ENCODE measurements around the gene MAFG.

MAFG gene

DNA sequence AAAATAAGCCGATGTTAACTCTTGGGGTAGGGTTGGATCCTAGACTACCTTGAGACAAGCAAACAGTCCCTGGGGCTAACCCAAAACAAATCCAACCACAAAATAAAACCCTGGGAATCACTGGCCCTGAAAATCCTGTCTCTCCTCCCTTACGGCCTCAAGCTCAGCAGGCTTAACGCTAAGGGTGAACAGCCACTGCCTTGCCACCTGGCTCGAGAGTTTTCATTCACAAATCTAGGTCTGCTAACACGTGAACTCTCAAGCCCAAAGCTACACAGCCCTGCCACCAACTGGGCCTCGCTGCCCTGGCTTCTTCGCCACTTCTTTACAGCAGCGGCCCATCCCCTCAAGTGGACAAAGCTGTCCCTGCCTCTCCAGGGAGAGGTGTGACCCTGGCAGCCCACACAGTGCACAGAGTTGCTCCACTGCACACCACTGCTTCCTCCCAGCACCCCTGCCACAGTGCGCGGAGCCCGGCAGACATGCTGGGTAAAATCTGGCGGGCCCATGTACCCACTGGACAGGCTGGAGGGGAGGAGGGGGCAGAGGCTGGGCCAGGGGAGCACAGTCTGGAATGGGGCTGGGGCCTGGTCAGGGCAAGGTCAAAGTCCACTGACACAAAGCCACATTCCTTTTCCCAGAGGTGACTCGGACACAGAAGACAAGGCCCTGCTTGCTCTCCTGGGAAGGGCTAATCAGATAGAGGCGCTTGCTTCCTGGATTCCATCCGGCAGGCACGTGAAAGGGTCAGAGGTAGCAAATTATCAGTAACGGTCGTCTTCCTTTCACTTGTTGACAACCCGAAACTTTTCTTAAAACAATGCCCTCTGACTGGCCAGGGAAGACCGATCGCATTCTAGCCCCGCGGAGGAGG is 17.3 kb downstream of the MAFG start:
- DNase-seq (ENCODE audit: low read depth), result no peak

- no peak for DNase-seq (ENCODE audit: low read depth)
These were observed 18.3 kb downstream of the MAFG start for GRCh38 chr17:81909231-81909630.

DNA sequence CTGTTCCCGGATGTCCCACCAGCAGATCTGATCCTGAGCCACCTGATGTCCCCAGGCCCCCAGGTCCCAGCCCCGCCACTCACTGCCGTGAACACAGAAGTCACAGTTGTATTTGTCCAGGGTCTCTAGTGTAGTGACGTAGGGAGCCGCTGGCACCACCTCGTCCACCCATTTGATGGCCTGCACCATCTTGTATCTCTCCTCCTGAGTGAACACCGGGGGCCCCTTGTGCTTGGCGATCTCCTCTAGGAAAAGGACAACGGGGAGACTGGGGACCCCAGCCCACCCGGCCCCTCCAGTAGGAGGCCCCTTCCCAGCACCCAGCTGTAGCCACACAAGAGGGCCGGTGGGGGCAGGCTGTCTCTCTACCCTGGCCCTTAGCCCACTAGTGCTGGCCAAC is 18.7 kb downstream of the MAFG start:
- DNase-seq (ENCODE audit: low read depth), result no peak

DNA sequence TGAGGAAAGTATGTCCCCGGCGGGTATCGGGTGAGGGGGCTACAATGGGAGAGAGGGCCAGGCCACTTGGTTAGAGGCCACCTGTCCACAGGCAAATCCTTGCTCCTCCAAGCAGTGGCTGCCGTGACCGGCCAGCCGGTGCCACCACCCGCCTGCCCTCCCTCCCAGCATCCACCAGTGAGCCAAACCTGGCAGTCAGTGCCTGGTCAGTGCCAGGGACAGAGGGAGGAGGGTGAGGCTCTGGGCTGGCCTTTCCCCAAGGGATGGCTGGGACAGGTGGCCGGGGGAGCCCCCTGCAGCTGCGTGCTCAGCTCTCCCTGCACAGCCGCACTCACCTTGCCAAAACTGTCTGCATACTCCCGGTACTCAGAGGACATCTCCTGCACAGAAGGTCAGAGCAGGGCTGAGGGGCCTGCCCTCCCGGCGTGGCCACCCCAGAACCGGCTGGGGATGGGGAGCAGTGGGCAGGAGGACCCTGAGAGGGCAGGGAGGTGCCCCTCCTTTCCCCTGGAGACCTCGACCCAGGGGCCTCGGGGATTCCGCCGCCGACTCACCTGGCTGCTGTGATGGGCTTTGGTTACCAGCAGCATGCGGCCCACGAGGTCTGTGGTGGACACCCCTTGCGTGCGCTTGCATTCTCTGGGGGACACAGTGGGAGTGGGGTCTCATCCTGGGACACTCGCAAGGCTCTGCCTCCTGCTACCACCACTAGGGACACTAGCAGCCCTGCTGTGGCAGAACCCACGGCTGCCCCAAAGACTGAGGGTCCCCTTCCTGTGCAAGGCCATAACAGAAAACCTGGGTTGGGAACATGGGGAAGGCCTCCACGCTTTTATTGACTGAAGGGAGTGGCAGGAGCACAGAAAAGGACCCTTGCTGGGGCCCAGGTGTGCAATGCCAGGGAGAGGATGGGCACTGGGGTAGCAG is 20.1 kb downstream of the MAFG start:
- no peak for DNase-seq (ENCODE audit: low read depth)

- no peak for DNase-seq (ENCODE audit: low read depth)
These were observed 20.9 kb downstream of the MAFG start for GRCh38 chr17:81906476-81907218.

DNA sequence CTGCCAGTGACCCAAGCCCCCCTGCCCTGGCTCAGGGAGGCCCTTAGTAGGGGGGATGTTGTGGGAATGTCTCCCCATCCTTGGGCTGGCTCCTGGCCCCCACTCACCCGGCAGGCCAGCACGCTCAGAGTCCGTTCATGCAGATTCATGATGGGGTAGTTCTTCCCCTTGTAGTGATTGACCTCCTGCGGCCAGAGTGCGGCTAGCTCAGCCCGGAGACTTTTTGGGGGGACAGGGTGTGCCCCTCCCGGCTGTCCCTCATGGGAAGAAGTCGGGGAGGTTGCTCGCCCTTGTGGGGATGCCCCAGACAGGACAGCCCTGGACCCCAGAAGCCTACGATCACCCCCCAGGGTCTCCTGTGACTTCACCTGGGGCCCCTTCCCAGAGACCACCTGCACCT is 21.5 kb downstream of the MAFG start:
- DNase-seq (ENCODE audit: low read depth), result no peak

DNA sequence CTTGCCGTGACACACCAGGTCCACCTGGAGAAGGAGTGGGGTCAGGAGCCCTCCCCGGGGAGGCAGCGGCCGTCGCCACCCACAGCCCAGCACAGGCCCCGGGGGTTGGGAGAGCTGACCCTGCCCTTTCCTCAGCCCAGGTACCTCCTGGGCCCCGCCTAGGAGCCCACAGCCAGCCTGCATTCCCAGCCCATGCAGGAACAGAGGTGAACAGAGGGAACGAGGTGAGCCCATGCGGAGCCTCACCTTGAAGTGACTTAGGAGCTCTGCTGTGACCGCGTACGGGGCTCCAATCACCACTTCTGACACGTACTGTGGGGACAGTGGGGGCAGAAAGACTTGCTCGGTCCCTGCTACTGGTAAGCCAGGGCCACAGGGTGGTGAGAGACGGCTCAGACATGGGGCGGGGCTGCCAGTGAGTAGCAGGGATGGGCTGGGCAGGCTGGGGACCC is 22.1 kb downstream of the MAFG start:
- DNase-seq (ENCODE audit: low read depth), result no peak

- DNase-seq (ENCODE audit: low read depth), result no peak
These were observed 22.7 kb downstream of the MAFG start for GRCh38 chr17:81904600-81905423.

DNA sequence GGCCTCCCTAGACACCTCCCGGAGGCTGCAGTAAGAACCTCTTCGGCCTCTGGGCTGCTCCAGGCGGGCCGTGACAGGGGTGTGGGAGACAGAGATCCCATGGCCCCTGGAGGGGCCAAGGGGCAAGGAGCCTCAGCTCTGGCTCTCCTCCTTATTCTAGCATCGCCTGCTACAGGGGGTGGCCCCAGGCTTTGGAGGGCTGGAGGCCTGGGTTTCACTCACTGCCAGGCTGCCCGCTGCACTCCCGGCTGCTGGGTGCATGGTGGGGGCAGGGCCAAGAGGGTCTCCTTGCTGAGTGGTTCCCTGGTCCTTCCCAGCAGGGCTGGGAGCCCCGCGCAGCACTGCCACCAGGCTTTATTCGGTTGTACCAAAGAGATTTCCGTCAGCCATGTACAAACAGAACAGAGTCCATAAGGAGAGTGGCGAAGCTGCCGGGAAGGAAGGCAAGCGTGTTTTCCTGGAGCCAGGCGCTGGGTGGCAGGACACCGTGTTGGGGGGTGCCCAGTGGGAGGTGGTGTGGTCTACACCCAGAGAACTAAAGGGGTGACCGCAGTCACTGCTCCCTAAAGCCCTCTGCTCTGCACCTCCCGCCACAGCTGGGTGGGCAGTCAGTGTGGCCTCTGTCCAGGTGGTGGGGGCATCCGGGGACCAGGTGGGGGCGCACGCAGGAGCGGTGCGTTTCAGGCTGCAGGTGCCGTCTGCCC is 23.5 kb downstream of the MAFG start:
- no peak for DNase-seq (ENCODE audit: low read depth)

- no peak for DNase-seq (ENCODE audit: low read depth)
These were observed 24.1 kb downstream of the MAFG start for GRCh38 chr17:81903415-81903831.

DNA sequence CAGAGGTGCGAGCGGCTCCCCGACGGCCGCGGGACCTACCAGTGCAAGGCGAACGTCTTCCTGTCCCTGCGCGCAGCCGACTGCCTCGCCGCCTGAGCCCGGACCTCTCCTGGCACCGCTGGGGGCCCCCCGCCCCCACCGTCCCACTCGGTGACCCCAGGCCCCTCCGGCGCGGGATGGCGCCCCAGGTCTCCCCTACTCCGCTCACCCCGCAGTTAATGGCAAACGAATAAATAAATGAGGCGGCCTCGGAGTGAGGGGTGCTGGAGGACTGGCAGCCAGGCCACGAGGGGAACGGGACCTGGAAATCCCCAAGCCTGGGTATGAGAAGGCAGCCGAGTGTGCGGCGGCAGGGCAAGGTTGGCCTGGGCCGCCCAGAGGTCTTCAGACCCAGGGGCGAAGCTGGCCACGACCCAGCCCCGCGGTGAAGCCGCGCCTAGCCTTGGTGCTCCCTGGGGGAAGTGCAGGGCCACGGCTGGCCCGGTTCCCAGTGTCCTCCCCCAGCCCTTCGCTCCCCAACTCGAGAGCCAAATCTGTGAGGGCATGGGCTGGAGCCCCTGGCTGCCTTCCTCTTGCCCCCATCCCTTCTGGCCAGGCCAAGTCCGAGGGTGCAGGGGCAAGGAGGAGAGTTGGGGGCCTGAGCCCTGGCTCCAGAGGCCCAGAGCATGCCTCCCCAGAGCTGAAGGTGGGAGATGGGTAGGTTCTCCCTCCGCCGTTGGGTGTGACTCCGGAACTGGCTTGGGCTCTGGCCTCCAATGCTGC is 24.7 kb downstream of the MAFG start:
- no peak for DNase-seq (ENCODE audit: low read depth)

DNA sequence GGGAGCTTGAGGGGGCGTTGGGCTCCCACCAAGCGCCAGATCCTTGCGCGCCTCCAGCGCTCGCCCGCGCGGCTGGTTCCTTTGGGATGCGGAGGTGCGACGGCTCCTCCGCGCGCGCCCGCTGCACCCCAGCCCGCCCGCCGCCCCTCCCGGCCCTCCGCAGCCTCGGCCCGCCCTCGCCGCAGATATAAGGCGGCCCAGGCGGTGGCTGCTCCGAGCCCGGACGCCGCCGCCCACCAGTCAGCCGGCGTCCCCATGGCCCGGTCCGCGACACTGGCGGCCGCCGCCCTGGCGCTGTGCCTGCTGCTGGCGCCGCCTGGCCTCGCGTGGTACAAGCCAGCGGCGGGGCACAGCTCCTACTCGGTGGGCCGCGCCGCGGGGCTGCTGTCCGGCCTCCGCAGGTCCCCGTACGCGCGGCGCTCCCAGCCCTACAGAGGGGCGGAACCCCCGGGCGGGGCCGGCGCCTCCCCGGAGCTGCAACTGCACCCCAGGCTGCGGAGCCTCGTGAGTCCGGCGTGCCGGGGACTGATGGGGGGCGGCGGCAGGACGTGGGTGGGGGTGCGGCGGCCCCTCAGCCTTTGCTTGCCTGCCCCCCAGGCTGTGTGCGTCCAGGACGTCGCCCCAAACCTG is 25.4 kb downstream of the MAFG start, which contains the start of gene NPB:
Gene NPB, plus strand, starts transcription at position 216 of the 630 bp plus-strand sequence. Its CDS starts 40 bp downstream, at position 256.
- no peak for DNase-seq (ENCODE audit: low read depth)

DNA sequence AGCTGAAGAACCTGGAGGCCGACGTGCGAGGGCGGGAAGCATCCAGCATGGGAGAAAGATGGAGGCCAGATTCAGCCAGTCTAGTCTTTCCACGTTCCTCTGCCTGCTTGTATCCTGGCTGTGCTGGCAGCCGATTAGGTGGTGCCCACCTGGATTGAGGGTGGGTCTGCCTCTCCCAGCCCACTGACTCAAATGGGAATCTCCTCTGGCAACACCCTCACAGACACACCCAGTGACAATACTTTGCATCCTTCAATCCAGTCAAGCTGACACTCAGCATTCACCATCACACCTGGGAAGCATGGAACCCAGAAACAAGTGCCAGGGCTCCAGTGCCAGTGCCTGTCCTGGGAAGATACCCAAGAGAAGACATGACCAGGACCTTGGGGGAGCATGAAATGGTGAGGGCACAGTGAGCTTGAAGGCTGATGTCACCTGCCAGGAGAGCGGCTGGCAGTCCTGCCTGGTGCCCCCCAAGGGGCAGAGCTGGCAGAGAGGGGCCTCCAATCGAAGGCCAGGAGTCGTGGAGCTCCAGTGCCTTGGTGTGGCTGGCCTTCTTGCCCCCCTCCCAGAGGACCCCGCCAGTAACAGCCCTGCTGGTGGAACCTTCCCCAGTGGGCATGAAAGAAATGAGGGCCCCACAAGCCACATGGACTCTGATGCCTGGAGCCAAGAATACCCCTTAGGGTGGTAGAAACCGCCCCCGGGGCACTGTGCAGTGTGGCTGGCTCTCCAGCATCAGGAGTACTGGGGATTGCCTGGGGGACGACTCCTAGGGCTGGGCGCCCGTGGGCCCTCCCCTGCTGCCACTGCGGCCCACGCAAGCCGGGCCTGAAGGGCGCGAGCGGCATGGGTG is 26.1 kb downstream of the MAFG start:
- DNase-seq (ENCODE audit: low read depth), result no peak

GRCh38 chr17:81900181-81900820 is 27.2 kb downstream of the MAFG start:
- no peak for DNase-seq (ENCODE audit: low read depth)

- no peak for DNase-seq (ENCODE audit: low read depth)
These were observed 27.9 kb downstream of the MAFG start for GRCh38 chr17:81899514-81900166.

DNA sequence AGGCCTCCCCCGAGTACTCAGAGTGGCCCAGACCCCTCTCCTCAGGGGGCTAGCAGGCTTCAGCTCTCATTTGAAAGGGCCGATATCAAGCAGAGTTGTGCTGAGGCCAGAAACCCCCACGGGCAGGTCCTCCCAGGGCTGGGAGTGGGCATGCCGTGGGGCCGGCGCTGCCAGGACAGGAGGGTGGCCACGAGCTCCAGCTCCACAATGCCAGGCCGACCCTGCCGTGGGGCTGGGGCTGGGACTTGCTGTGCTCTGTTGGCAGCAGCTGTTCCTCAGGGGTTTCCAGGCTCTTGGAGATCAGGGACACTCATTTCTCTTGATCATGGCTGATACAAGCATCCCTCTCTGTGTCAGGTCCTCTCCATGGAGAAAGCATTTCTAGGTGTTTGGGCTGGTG is 28.6 kb downstream of the MAFG start:
- DNase-seq (ENCODE audit: low read depth), result no peak

Measured in stromal cell of bone marrow (primary cell).